HG02870 (cell line): ENCODE measurements around the gene UMAD1.
A peak's percentile ranks its signal among the peaks of the same experiment; 100 is the strongest.

Experiments
- ATAC-seq: cut with Tn5 transposase; IDR thresholded peaks from one replicate; pipeline ENCODE4 v1.9.1; 2021; ENCODE audit warnings: mild to moderate bottlenecking, moderate library complexity; ENCODE audit not compliant: unreplicated experiment

The UMAD1 gene

DNA sequence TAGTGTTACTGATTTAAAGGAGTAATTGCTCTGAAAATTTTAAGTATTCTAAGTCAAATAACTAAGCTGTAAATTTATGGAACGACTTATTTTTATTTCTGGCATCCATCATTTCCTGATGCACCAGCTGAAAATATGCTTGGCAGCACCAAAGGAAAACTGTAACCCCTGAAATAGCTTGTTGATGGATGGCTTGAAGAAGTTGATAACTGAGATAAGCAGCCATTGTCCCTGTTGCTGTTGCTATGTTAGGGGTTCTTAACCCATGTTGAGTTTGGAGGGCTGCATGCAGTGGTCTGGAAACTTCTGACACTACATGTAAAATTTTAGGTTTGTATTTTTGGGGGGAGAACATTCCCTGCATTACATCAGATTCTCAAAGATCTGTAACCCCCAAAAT is 47.2 kb downstream of the UMAD1 start:
- no peak for ATAC-seq

DNA sequence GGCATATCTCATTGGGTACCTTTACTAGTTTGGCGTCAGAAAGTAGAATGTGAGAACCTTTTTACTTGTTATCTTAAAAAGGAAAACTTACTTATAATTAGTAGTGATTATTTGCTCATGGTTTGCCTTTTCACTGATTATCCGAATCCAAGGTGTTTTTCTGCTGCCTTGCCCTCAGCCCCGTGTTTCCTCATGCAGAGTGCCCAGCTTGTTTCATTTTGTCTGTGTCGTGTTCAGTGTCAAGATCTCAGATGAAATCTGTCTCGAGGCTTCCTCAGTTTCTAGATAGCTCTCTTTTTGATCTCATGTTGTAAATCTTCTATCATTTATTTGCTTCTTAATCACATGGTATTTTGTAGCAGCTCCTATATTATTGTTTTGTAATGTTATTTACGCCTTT is 47.8 kb downstream of the UMAD1 start:
- ATAC-seq: no peak

DNA sequence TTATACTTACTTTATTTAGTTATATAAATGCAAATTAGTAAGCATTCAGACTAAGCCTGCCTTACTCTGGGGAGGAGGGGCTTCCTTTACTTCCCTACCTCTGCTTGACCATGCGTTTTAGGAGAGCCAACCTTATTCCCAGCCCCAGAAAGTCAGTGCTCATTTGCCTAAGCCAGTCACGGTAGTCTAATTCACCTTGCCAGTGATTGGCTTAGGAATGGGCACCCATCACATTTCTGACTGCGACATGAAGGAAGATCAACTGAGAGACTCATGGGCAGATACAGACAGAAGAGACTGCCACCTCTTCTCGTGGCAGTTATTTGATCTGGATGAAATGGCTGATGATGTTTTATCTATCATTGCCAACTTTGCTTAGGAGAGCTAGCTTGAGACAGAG is 48.4 kb downstream of the UMAD1 start:
- ATAC-seq: no peak

DNA sequence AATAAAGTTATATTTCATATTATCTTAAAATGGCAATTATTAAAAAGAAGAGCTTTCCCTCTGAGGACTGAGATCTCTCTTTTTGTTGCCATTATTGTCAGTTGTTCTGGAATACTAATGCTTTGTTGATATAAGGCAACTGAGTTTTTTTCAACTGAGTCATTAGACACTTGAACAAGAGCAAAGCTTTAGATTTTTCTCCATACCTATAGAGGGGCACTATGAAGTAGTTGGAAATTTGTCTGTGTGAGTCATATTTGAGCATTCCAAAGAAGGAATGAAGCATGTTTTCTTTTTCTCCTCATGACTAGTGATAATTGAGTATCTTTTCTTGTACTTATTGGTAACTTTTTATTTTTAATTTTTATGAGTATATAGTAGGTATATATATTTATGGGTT is 53.3 kb downstream of the UMAD1 start:
- no peak for ATAC-seq

DNA sequence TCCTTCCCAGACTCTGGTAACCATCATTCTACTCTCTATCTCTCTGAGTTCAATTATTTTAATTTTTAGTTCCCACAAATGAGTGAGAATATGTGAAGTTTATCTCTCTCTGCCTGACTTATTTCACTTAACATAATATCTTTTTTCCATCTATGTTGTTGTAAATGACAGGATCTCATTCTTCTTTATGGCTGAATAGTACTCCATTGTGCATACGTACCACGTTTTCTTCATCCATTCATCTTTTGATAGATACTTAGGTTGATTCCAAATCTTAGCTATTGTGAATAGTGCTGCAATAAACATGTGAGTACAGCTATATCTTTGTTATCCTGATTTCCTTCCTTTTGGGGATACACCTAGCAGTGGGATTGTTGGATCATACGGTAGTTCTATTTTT is 54.0 kb downstream of the UMAD1 start:
- no peak for ATAC-seq

DNA sequence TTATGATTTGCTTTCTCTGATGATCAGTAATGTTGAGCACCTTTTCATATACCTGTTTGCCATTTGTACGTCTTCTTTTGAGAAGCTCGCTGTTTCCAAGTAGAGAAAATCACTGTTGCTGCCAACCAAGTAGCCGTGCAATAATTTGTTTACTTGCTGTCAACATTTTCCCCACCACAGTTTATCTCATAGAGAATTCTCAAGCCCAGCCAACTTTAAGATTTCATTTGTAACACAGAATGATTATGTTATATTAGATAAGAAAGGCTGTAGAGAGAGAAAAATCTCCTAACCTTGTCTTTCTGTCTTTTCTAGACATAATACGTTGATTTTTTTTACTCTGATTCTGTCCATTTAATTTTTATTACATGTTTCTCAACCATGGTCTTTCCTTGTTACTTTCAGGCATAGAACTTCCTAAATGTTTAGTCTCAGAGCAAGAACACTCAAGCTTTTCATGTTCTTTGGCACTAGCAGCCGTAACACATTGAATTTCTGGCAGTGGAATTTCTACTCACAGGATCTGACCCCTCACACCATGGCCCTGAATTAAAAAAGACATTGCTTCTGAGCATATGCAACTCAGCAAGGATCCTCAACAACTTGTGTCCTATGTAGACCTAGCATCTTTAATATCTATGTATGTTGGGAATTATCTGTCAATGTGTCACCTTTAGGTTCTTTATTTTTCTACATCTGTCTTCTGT is 54.7 kb downstream of the UMAD1 start:
- ATAC-seq: no peak

DNA sequence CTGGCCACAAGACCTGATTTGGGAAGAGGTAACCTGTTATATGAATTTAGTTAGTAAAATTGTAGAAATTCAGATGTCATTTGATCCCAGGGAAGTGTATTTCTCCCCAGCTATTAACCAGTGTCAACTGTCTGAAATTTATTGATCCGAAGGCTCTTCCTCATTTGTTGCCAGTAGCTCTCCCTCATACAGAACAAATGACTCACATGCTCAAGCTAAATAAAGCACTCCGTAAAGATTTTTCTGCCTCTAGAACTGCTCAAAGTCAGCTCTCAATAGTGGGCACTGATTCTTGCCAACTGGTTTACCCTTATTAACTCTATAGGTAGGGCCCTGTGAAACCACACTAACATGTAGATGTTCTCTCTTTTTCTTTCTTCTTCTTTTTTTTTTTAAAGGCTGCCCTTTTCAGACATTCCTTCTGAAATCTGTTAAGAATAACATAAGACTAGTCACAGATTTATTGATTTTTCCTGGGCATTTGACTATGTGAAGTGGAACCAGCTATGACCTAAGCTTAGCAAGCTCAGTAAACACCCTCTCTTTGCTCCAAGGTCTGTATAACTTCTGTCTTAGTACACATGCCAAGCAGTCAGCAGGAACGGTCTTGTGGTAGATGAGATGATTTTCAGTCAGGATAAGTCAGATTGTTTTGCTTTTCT is 56.0 kb downstream of the UMAD1 start:
- no peak for ATAC-seq

DNA sequence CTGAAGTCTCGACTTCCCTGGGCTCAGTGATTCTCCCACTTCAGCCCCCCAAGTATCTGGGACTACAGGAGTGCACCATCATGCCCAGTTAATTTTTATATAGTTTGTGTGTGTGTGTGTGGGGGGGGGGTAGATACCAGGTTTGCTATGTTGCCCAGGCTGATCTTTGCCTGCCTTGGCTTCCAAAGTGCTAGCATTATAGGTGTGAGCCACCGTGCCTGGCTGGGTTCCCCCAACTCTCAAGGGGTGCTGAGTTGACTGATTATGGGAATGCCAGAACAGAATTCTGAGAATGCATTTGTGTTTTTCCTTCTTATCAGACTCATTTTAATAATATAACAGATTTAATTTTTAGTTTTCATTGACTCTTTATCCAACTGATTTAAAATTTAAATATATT is 58.4 kb downstream of the UMAD1 start:
- ATAC-seq: no peak

DNA sequence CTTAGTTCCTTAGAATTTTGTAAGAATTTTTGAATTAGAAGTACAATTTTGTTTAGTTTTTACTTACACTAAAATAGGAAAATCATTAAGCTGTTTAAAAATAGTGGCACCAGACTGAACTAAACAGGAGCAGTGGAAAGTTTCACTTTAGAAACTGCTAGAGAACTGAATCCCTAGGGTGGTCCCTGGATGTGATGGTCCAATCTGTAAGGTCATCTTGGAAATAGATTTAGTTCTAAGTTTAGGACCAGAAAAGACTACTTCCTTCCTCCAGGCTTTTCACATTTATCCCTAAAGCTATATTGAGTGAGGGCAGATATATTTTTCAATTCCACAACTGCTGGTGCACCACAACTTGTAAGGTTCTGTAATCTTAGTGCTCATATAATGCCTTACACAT is 58.8 kb downstream of the UMAD1 start:
- ATAC-seq: no peak

DNA sequence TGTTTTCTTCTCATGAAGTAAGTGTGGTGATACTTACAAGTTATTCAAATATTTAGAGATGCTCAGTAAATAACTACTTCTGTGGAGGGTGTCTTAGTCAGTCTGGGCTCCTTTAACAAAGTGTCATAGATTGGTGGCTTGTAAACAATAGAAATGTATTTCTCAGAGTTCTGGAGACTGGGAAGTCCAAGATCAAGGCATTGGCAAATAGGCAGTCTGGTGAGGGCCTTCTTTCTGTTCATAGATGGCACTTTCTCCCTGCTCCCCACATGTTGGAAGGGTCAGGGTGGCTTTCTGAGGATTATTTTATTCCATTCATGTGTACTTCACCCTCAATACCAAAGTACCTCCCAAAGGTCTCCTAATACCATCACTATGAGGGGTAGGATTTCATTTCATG is 59.4 kb downstream of the UMAD1 start:
- no peak for ATAC-seq

DNA sequence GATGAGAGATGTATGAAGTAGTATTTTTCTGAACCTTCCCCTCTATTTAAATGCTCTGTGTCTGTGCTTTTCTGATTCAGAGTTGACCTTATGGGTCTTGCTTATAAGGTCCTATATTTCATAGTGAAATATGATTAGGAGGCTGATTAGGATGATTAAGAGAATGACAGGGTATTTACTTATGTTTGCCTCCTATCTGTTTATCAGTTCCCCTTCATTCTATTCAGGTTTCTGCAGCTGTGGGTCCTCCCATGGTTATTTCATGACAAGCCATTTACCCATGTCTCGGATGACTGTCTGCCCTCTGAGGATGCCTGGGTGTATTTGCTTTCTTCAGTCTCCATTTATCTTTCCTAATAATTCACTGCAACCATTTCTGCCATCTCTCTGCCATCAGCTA is 61.0 kb downstream of the UMAD1 start:
- peak; percentile 51 for ATAC-seq

DNA sequence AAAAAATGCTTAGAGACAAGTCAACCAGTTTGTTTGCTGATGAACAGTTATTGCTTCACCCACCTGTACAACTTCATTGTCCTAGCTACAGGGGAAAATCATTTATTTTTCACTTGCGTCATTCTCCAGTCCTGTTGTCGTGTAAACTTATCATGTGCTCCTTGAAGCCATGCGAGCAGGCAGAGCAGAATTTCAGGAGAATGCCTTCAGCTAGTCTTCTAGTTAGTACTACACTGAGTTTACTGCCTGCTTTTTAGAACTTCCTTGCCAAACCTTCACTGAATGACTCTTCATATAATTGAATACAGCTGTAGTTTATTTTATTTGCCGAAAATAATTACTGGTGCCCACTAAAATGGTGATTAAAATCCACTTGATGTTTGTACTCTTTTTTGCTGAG is 62.3 kb downstream of the UMAD1 start:
- no peak for ATAC-seq

DNA sequence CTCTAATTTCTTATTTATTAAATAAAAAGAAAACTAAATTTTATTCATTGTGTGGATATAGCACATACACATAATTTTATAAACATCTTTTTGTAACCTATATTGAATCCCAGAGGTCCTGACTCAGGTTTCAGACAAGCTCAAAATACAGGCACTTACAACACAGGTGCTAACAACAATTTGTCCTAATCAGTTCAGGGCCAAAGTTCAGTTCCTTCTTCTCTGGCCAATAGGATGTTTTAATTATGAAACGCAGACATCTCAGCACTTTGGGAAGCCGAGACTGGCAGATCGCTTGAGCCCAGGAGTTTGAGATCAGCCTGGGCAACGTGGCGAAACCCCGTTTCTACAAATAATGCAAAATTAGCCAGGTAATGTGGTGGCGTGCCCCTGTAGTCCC is 62.9 kb downstream of the UMAD1 start:
- ATAC-seq: no peak

DNA sequence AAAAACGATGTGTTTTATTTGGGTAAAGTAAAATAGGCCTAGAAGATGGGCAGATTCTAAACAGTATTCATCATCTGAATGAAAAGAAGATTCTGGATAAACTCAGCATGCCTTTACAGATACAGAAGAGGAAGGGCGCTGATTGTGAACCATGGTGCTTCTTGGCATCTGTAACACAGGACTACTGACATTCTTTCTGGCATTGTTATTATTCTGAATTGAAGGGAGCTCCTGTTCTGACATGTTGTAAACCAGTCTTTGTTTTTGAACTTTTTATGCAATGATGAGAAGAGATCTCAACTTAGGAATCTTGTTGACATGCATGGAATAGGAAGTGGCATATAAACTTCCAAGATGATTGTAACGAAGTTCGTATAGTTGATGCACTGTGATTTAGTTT is 64.3 kb downstream of the UMAD1 start:
- no peak for ATAC-seq

DNA sequence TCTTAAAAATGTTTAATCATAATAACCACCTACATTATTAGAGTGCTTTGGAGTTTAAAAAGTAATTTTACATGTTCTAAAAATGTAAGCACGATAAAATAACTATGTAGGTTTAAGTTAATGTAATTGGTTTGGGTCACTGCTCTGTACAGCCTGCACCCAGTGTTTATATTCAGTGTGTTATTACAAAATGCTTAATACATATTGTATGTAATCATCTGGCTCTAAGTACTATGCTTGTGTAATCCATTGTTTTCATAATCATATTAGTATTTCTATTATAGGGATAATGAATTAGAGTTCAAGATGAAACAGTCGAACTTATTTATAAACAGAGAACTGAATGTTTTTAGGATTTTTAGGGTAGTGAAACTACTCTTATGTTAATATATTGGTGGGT is 64.8 kb downstream of the UMAD1 start:
- no peak for ATAC-seq

DNA sequence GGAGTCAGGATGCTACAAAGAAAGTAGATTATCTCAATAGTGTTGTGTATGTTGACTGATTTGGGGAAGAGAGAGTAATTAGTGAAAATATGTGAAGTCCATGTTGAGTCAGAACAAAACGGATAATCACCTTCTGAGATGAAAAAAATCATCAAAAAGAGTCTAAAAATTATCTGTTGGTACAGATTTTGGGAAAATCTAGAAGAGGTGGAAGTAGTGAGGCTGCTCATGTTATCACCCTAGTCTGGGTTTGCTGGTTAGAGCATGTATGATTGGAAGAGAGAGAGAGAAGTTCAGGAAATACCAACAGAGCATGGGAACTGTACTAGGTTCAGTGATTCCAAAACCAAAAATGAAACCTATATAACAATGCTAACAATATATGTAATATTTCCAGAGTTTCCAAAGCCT is 65.6 kb downstream of the UMAD1 start:
- ATAC-seq: peak; percentile 60

DNA sequence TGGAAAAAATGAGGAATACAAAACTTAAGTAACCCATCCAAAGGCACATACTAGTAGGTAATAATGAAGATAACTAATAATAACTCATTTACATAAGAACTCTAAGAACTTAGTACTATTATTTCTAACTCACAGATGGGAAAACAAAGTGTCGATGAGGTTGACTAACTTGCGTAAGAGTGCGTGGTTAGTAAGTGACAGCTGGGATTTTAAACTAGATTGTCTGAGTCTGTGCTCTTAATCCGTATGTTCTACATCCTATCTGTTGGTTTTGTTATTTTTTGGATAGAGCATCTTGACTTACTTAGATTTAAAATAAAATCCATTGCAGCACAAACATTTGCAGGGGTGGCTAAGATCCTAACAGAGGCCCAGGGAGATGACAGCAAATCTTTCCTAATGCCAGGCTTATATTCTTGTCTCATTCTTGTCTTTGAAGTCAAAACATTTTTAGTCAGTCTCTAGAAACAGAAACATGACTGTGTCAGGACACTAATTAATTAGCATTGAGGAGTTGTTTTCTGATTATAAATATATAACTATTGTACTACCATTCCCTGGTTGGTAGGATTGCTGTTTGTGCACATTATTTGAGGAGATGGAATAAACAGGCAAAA is 66.1 kb downstream of the UMAD1 start:
- ATAC-seq: no peak

DNA sequence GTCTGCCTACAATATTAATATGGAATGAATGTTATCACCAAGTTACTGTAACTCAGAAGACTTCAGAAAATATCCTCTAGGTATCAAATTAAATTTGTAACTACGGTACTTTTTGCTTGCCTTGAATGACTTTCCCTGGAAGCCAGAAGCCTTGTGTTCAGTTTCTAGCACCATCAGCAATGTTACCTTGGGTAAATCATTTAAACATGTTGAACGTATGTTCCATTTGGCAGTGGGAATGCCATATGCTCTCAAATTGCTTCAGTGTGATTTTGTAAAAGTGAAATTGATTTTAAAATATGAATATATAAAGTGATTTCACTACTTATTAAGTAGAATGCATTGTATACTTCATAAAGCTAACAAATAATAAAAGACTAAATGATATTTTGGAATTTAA is 66.7 kb downstream of the UMAD1 start:
- ATAC-seq: no peak

DNA sequence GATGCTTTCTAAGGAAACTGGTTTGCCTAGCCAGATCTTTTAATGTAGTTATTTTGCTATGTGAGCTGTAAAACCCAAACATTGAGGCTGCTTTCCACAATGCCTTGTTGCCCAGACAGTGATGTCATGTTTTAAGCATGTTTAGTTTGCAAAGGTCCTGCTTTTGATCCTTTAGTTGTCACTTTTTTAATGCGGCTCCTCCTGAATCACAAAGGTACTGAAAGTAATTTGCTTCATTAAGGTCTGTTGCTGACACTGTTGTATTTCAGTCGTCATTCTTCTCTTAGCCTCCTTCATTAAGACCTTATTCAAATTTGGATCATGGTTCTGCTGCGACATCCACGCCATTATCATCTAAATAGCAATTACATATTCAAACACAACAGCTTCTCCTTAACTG is 67.3 kb downstream of the UMAD1 start:
- no peak for ATAC-seq

DNA sequence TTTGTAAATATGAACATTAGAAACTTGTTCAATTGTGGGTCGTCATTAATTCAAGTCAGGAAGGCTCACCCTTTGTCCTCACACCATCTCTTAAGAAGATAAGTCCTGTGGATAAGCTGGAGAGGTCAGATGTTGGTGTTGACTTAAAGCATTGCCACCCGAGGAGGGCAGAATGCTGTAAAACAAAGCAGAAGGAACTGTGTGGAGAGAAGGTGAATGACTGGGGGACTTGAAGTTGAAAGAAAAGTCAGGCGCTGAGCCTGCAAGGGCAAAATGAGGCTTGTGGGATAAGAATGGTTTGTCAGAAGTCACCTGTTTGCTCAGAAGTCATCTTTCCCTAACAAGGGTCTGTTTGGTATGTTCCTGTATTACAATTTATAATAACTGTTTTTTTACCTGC is 68.7 kb downstream of the UMAD1 start:
- no peak for ATAC-seq

DNA sequence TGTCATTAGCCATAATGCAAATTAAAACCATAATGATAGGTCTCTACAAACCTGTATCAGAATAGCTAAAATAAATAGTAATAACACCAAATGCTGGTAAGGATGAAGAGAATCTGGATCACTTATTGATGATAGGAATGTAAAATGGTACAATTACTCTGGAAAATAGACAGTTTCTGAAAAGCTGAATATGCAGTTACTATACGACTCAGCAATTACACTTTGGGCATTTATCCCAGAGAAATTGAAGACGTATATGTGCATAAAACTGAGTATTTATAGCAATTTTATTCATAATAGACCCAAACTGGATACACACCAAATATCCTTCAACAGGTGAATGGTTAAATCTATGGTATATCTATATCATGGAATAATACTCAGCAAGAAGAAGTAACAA is 69.9 kb downstream of the UMAD1 start:
- no peak for ATAC-seq

DNA sequence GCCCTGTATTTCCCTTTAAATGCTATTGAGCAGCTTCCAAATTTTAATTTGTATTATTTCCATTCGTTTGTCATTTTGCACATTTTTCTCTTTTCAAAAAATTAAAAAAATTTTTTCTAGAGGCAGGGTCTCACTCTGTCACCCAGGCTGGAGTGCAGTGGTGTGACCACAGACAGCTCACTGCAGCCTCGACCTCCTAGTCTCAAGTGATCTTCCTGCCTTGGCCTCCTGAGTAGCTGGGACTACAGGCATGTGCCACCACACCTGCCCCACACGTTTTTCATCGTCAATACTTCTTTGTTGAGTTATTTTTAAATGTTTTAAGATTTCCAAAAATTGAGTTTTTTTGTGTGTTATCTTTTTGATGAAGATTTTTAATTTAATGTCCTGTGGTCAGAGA is 73.2 kb downstream of the UMAD1 start:
- no peak for ATAC-seq

DNA sequence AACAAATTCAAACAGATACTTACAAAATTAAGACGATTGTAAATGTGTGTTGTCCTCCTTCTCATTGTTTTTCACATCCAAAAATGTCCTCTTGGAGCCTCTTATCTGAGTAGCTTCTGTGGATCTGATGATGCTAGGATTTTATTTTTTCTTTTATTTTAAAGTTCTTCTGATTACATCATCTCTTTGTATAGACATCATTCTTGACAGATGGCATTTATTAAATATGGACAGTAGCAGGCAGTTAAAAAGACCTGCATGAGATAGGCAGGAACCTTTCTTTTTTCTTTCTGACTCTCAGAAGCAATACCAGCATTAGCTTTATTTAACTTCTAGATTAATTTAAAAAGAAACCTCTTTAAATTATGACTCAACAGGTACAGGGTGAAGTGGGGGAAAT is 77.9 kb downstream of the UMAD1 start, which contains the start of gene RPA3:
Gene RPA3 (minus strand): TSS at position 116 of the 400 bp plus-strand sequence. CDS start 78,189 bp downstream, outside the sequence.
- ATAC-seq: no peak
